DOHH2 (cell line): ENCODE results near the gene JAG2.

ENCODE experiments used
- H3F3A ChIP-seq: fragments of 200-600 bp; sonication (generic), shearing (Covaris generic); 2 replicates; pipeline ENCODE4 v1.6.0; 2016; ENCODE audit warnings: antibody characterized with exemption, mild to moderate bottlenecking; ENCODE audit not compliant: control insufficient read depth, insufficient read depth
- H3K27ac ChIP-seq: fragments of 200-600 bp; sonication (generic); 2 replicates; pipeline ENCODE4 v1.5.1; 2014; ENCODE audit warnings: low read depth, mild to moderate bottlenecking, low read length, moderate library complexity
- H3K27me3 ChIP-seq: fragments of 200-600 bp; sonication (generic); 2 replicates; pipeline ENCODE4 v1.6.1; 2014; ENCODE audit warnings: mild to moderate bottlenecking, low read length, mixed read lengths; ENCODE audit not compliant: control insufficient read depth
- H3K36me3 ChIP-seq: fragments of 200-600 bp; sonication (generic); 2 replicates; pipeline ENCODE4 v1.6.1; 2014; ENCODE audit warnings: mild to moderate bottlenecking, low read length, moderate library complexity, mixed read lengths; ENCODE audit not compliant: control insufficient read depth
- H3K4me1 ChIP-seq: fragments of 200-600 bp; sonication (generic); 2 replicates; pipeline ENCODE4 v1.6.1; 2014; ENCODE audit warnings: mild to moderate bottlenecking, low read length, mixed read lengths; ENCODE audit not compliant: control insufficient read depth
- H3K4me2 ChIP-seq: fragments of 200-600 bp; sonication (generic); 2 replicates; pipeline ENCODE4 v1.6.0; 2014; ENCODE audit warnings: mild to moderate bottlenecking, low read length, moderate library complexity
- H3K4me3 ChIP-seq: fragments of 200-600 bp; sonication (generic); 2 replicates; pipeline ENCODE4 v1.5.1; 2014; ENCODE audit warnings: mild to moderate bottlenecking, low read length, mixed read lengths
- H3K79me2 ChIP-seq: fragments of 200-600 bp; sonication (generic); 2 replicates; pipeline ENCODE4 v1.6.1; 2014; ENCODE audit warnings: mild to moderate bottlenecking, low read length, mixed read lengths; ENCODE audit not compliant: control insufficient read depth
- H3K9me2 ChIP-seq: fragments of 200-600 bp; sonication (generic); replicated peaks from 2 replicates; pipeline ENCODE4 v1.6.1; 2014; ENCODE audit warnings: mild to moderate bottlenecking, low read length, mixed read lengths; ENCODE audit not compliant: control insufficient read depth
- H3K9me3 ChIP-seq: fragments of 200-600 bp; sonication (generic); 2 replicates; pipeline ENCODE4 v1.6.1; 2014; ENCODE audit warnings: antibody characterized with exemption, low read length, mixed read lengths; ENCODE audit not compliant: control insufficient read depth, insufficient read depth
- H4K20me1 ChIP-seq: fragments of 200-600 bp; sonication (generic); 2 replicates; pipeline ENCODE4 v1.6.0; 2014; ENCODE audit warnings: low read depth, mild to moderate bottlenecking, antibody characterized with exemption, low read length, moderate library complexity; ENCODE audit not compliant: control insufficient read depth, insufficient read depth
- EZH2phosphoT487 ChIP-seq: fragments of 200-600 bp; sonication (generic); IDR thresholded peaks from 2 replicates; pipeline ENCODE4 v1.6.1; 2017; ENCODE audit warnings: borderline replicate concordance, mild to moderate bottlenecking, antibody characterized with exemption, low read length, moderate library complexity, mixed read lengths
- TF ChIP-seq, protein P1 (sequence below): fragments of 200-600 bp; sonication (generic); IDR thresholded peaks from one replicate; pipeline ENCODE4 v1.5.1; 2014; ENCODE audit warnings: antibody characterized with exemption, mild to moderate bottlenecking, low read depth, low read length; ENCODE audit not compliant: poor library complexity, severe bottlenecking

The JAG2 gene

GRCh38 chr14:105096206-105096875 is 72.2 kb downstream of the JAG2 start:
- no peak overlapping the region for H3K27ac ChIP-seq
- H3K27me3 ChIP-seq = peaks cover 6% of the 10 kb centered on the region; the same call in 1 of the 2 replicates
- H3K36me3 ChIP-seq = no peaks in the 10 kb centered on the region
- no peak overlapping the region for H3K4me3 ChIP-seq
- peaks cover 5% of the 10 kb centered on the region for H3K9me3 ChIP-seq
- H4K20me1 ChIP-seq = no peaks in the 10 kb centered on the region
- no peaks in the 10 kb centered on the region for H3K79me2 ChIP-seq
- no peak for TF ChIP-seq EZH2phosphoT487
- TF ChIP-seq, protein P1, sequence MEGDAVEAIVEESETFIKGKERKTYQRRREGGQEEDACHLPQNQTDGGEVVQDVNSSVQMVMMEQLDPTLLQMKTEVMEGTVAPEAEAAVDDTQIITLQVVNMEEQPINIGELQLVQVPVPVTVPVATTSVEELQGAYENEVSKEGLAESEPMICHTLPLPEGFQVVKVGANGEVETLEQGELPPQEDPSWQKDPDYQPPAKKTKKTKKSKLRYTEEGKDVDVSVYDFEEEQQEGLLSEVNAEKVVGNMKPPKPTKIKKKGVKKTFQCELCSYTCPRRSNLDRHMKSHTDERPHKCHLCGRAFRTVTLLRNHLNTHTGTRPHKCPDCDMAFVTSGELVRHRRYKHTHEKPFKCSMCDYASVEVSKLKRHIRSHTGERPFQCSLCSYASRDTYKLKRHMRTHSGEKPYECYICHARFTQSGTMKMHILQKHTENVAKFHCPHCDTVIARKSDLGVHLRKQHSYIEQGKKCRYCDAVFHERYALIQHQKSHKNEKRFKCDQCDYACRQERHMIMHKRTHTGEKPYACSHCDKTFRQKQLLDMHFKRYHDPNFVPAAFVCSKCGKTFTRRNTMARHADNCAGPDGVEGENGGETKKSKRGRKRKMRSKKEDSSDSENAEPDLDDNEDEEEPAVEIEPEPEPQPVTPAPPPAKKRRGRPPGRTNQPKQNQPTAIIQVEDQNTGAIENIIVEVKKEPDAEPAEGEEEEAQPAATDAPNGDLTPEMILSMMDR = no peak
- no peaks in the 10 kb centered on the region for H3F3A ChIP-seq
- no peak overlapping the region for H3K4me2 ChIP-seq
- peaks cover 11% of the 10 kb centered on the region for H3K4me1 ChIP-seq
- H3K9me2 ChIP-seq = no peaks in the 10 kb centered on the region

- Histone ChIP-seq H3K4me2 (no peak overlapping the region), H3F3A (no peaks in the 10 kb centered on the region), H3K79me2 (no peaks in the 10 kb centered on the region), H3K36me3 (no peaks in the 10 kb centered on the region), H3K9me2 (no peaks in the 10 kb centered on the region), H3K4me1 (peaks cover 14% of the 10 kb centered on the region), H3K27ac (no peak overlapping the region), H3K4me3 (no peak overlapping the region), H3K27me3 (peaks cover 7% of the 10 kb centered on the region; the same call in 1 of the 2 replicates), H4K20me1 (no peaks in the 10 kb centered on the region), H3K9me3 (peaks cover 5% of the 10 kb centered on the region)
- TF ChIP-seq, protein P1 = no peak
Measured at GRCh38 chr14:105095236-105095805, 73.3 kb downstream of the JAG2 start.

DNA sequence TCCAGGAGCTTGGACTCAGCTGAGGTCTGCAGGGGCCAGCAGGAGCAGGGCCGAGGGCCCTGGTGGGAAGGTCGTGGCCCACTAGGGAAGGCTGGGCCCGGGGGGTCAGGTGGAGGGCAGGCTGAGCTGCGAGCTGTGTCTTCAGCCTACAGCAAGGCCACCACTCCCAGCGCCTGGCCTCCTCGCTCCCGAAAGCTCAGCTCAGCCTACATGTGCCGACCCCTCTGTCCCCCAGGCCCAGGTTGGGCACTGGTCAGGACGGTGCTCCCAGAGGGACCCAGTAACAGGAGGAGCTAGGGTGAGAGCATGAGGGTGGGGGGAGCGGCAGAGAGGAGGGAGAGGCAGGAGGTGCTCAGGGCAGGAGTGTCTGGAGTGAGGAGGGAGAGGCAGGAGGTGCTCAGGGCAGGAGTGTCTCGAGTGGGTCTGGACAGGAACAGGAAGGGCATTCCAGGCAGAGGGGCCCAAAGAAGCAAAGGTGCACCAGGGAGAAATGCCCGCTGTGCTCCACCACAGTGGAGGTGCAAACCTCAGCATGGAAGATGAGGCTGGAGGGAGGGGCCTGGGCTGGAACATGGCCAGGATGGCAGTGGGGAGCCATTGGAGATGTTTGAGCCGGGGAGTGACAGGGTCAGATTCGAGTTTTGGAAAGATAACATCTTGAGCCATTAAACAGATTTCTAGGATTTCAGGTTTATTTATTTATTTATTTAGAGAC is 74.2 kb downstream of the JAG2 start:
- Histone ChIP-seq H3K4me2 (peak overlapping the region; percentile 69), H3K27ac (no peak overlapping the region), H3K9me2 (no peaks in the 10 kb centered on the region), H3F3A (no peaks in the 10 kb centered on the region), H3K9me3 (no peaks in the 10 kb centered on the region), H4K20me1 (no peaks in the 10 kb centered on the region), H3K4me3 (peak overlapping the region; percentile 71), H3K27me3 (peaks cover 9% of the 10 kb centered on the region; the same call in 1 of the 2 replicates), H3K36me3 (no peaks in the 10 kb centered on the region), H3K79me2 (no peaks in the 10 kb centered on the region), H3K4me1 (peaks cover 14% of the 10 kb centered on the region)
- TF ChIP-seq EZH2phosphoT487 = no peak
- TF ChIP-seq, protein P1 = no peak
